Measurements from ENCODE around the gene ANKS6. TPM values are rescaled to one million over a fixed set of nuclear protein-coding genes. Genes with fewer than 3 reads are reported as not detected.
"Not testable (repeated sequence)": the region's sequence is repeated elsewhere in the genome, so short reads cannot be mapped to it uniquely, and the experiment has no call there.

Gene ANKS6
- total RNA-seq, 2 experiments from 2014 or later, result 16.6 to 16.9 TPM

DNA sequence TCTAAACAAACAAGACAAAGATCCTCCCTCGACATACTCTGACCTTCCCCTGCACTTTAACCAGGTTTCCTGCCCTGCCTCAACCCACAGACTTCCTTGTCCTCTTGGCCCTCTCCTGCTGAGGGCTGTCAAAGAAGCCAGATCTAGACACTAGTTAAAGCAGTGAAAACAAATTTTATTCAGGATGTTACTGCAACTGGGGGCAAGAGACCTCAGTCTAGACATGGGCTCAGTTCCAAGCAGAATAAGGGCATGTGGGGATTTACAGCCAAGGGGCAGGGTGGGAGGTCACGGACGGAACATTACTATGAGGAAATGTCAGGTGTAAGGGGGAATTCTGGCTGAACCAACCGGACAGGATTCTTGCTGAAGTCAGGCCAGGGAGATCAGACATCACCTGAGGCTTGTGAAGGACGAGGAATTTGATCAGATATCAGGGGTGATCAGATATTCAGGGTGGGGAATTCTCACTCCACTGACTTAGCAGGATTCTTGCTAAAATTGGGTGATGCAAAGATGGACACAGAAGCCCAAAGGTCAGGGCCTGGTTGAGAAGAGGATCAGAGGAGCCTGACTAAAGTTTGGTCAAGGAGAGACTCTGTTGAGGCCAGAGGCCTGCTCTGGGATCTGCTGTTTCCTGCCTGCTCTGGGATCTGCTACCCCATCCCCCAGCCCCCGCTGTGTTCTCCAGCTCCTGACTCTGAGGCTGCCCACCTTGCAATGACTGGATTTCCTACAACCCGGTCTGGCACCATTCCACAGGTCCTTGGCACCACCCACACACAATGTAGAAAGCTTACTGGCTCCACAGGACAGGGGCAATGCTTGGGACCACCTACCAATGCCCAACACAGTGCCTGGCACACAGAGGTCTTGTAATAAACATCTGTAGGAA, 109.1 kb downstream of the ANKS6 start:
- intact Hi-C loops (cut with micrococcal nuclease), result no loop called here
- DNase-seq, result no peak
- ChIA-PET CTCF (interaction anchor here (0.9 kb wide), 1 partner anchor 88 kb away, joined by 4 read pairs; no protein-coding TSS in a partner anchor), POLR2A (no interaction called here)
- Mint-ChIP-seq H3K36me3 (ENCODE audit: low read depth) (no peaks in the 10 kb centered on the region), H3K27ac (no peak overlapping the region), H3K27me3 (no peaks in the 10 kb centered on the region), H3K4me3 (no peak overlapping the region), H3K9me3 (no peaks in the 10 kb centered on the region), H3K4me1 (ENCODE audit: low read depth) (no peaks in the 10 kb centered on the region)
- ATAC-seq, result no peak
- TF ChIP-seq, protein P1, sequence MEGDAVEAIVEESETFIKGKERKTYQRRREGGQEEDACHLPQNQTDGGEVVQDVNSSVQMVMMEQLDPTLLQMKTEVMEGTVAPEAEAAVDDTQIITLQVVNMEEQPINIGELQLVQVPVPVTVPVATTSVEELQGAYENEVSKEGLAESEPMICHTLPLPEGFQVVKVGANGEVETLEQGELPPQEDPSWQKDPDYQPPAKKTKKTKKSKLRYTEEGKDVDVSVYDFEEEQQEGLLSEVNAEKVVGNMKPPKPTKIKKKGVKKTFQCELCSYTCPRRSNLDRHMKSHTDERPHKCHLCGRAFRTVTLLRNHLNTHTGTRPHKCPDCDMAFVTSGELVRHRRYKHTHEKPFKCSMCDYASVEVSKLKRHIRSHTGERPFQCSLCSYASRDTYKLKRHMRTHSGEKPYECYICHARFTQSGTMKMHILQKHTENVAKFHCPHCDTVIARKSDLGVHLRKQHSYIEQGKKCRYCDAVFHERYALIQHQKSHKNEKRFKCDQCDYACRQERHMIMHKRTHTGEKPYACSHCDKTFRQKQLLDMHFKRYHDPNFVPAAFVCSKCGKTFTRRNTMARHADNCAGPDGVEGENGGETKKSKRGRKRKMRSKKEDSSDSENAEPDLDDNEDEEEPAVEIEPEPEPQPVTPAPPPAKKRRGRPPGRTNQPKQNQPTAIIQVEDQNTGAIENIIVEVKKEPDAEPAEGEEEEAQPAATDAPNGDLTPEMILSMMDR (IDR thresholded peaks at IDR 0.05), result no peak

DNA sequence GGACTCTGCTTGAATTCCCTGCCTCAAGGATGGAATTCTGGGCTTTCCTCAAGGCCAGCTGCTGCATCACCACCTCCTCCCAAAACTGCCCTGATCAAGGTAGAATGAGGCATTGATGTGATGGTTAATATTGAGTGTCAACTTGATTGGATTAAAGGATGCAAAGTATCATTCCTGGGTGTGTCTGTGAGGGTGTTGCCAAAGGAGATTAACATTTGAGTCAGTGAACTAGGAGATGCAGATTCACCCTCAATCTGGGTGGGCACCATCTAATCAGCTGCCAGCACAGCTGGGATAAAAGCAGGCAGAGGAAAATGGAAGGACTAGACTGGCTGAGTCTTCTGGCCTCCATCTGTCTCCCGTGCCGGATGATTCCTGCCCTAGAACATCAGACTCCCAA, 111.5 kb downstream of the ANKS6 start:
- H3K4me3 Mint-ChIP-seq; H3K4me1 Mint-ChIP-seq (ENCODE audit: low read depth); intact Hi-C loops (cut with micrococcal nuclease); H3K36me3 Mint-ChIP-seq (ENCODE audit: low read depth); POLR2A ChIA-PET; H3K9me3 Mint-ChIP-seq; ATAC-seq; DNase-seq; H3K27me3 Mint-ChIP-seq; H3K27ac Mint-ChIP-seq; CTCF ChIA-PET: not testable (repeated sequence)

Other genes with a start within 250 kb of the ANKS6 start
- not detected for gene GABBR2, start 87.6 kb downstream of the ANKS6 start, total RNA-seq
- gene GALNT12, start 11.1 kb upstream of the ANKS6 start, total RNA-seq, result 10 to 100 TPM; 12.8 to 14.3 TPM
- gene COL15A1, start 147.4 kb upstream of the ANKS6 start, total RNA-seq, result under 1 TPM in 1 of 2 experiments, not detected in 1; 0.07 TPM